NOMO-1 treated with DMSO at 0.1 percent for 48 hours (cell line): Measurements from ENCODE around the gene BRI3BP.
"Not testable (repeated sequence)": the region's sequence is repeated elsewhere in the genome, so short reads cannot be mapped to it uniquely, and the experiment has no call there.

Experiments
- DNase-seq: peaks from one replicate; lab custom pipeline; 2025; ENCODE audit not compliant: unreplicated experiment; lab: John Stamatoyannopoulos, UW

Gene BRI3BP

DNA sequence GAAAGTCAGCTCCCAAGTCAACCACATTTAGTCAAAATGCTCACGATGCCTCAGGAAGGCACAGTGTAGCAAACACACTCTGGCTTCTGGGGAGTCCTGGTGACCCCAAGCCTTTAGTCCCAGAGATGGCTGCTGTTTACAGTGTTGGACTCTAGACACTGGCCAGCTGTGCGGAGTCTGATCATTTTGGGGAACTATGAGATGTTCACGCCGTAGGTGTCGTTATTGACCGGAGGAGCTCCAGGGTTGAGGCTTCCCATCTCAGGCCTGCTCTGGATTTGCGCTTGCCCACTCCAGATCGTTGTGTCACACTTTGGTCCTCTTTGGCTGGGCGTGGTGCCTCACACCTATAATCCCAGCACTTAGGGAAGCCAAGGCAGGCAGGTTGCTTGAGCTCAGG, 27.7 kb downstream of the BRI3BP start:
- DNase-seq, result no peak

DNA sequence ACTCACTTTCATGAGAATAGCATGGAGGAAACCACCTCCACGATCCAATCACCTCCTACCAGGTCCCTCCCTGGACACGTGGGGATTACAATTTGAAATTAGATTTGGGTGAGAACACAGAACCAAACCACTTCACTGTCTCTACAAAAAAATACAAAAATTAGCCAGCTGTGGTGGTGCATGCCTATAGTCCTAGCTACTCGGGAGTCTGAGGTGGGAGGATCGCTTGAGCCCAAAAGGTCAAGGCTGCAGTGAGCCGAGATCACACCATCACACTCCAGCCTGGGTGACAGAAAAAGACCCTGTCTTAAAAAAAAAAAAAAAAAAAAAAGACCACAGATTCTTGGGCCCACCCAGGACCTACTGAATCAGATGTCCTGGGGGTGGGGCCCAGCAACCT, 28.3 kb downstream of the BRI3BP start:
- no peak for DNase-seq

GRCh38 chr12:125023065-125023464, 29.6 kb downstream of the BRI3BP start:
- DNase-seq, result no peak

DNA sequence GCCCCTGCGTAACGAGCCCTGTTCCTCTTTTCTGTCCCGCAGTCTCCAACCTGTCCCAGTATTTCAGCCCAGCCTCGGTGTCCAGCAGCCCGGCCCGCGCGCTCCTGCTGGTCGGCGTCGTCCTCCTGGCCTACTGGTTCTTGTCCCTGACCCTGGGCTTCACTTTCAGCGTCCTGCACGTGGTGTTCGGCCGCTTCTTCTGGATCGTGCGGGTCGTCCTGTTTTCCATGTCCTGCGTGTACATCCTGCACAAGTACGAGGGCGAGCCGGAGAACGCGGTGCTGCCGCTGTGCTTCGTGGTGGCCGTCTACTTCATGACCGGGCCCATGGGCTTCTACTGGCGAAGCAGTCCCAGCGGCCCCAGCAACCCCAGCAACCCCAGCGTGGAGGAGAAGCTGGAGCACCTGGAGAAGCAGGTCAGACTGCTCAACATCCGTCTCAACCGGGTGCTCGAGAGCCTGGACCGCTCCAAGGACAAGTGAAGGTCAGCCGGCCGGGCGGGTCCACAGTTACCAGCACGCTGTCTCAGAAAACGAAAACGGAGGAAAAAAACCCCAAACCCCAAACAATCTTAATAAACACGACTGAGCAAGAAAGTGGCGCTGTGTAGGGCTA, 31.6 kb downstream of the BRI3BP start:
- no peak for DNase-seq

DNA sequence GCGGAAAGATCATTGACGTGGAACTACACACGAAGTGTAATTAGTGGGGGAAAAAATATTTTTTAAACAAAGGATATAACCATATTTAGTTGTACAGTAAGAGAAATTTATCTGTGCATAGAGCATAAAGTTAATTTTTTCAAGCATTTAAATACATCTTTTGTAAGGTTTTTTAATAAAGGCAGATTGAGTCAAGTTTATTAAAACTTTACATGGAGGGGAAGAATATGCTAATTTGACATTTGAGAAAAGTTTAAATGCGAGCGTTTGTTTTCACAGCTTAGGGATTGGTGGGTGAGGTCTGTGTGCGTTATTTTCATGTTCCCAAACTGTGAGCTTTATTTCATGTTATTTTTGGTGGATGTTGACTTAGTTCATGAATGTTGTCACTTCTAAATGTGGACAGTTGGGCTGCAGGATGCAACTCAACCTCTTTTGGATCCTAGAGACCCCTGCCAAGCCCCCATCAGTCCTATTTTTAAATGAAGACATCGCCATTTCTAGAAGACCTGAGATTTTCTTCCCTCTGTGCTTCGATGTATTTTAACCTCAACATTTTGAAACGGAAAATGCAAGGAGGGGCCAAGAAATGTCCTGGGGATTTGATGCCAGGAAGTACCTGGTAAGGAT, 32.3 kb downstream of the BRI3BP start:
- no peak for DNase-seq

DNA sequence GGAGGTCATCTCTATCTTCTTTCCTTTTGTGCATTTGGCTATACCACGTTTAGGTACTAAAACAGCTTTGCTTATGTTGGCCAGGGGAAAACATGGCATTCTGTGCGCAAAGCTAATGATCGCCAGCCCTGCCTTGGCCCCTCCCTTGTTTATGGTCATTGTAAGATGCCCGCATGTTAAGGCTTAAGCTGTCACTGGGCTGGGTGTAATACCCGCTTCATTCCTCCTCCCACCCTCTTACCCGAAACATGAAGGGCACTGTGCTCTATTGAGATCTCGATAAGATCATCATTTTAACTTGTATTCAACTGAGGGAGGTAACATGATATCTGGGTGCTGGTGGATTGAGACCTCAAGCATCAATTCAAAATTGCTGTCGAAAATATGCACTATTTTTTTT, 34.7 kb downstream of the BRI3BP start:
- DNase-seq, result no peak

GRCh38 chr12:125029761-125030358, 36.4 kb downstream of the BRI3BP start:
- no peak for DNase-seq

GRCh38 chr12:125031471-125031870, 38.0 kb downstream of the BRI3BP start:
- not testable (repeated sequence) for DNase-seq

DNA sequence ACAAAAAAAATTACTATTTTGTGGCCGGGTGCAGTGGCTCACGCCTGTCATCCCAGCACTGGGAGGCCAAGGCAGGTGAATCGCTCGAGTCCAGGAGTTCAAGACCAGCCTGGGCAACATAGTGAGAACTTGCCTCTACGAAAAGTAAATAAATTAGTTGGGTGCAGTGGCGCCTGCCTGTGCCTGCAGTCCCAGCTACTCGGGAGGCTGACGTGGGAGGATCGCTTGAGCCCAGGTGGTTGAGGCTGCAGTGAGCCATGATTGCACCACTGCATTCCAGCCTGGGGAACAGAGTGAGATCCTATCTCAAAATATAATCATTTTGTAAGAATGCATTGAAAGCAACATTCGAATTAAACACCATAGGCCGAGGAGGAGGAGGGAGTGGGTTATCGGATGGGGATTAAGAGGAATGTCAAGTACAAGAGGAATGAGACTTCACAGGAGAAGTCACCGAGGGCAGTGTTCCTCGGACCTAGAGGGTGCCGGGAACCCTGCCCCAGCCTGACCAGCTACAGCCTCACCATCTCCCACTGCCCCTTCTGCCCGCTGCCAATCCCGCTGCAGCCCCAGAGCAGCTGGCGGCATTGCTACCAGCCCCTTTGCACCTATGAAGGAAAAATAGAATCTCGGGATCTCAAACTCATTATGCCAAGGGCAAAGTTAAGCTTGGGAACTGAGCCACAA, 39.2 kb downstream of the BRI3BP start:
- no peak for DNase-seq

DNA sequence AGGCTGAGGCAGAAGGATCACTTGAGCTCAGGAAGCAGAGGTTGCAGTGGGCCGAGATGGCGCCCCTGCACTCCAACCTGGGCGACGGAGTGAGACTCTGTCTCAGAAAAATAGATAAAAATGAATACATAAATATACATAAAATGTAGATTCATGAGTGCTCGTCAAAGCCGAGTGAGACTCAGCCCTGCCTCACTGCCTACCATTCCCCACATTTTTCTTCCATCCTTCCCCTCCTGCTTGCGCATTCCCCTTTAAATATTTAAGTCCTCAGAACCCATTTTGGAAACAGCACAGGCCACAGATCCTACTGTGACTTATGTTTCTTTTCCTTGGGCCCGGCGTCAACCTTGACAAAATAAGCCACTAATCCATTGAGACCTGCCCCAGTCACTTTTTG, 39.8 kb downstream of the BRI3BP start:
- no peak for DNase-seq

DNA sequence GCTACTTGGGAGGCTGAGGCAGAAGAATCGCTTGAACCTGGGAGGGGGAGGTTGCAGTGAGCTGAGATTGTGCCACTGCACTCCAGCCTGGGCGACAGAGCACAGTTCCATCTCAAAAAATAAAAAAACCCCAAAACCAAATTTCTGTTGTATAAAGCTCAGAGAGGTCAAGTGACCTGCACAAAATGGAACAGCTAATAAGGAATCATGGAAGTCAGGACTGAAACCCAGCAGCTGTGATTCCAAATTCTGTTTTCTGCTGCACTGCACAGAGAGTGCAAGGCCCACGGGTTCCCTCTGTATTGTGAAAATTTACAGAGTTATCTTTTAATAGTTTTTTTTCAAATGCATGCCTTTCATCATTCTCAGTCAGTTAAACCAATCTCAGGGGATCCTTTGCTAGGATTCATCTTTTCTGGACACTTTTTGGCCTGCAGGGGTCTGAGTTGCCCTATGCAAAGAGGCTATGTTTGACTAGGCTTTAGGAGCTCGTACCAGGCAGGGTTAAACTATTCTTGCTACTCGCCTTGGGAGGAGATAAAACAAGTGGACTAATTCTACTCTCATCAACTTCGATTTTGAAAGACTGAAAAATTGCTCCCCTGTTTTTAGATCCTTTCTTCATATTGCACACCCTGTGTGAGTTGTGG, 45.7 kb downstream of the BRI3BP start:
- DNase-seq, result no peak

DNA sequence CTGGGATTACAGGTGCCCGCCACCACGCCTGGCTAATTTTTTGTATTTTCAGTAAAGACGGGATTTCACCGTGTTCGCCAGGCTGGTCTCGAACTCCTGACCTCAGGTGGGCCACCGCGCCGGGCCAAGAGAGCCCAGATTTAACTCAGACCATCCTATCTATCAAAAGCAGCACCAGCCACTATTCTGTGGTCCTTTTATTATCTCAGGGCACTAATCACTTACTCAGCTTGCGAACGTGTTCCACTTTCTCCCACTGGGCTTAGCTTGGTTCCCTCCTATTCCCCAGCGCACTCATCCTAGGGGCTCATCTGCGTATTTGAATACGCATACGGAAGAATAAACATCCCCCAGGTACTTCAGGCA, 55.6 kb downstream of the BRI3BP start:
- DNase-seq, result no peak

DNA sequence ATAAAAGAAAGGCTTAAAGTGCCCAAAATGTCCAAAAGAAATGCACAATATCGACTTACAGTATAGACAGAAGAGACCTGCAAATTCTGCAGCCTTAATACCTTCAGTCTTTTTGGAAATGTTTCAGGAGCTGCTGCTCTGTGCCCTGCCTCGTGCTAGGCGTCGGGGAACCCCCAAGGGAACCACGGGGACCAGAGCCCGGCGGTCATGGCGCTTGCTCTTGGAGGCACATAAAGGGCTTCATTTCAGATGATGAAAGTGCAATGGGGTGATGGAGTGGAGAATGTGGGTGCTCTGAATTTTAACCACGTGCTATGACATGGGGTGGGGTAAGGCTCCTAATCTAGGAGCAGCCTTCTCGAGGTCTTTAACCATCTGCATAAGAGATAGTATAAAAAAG, 57.0 kb downstream of the BRI3BP start:
- no peak for DNase-seq

DNA sequence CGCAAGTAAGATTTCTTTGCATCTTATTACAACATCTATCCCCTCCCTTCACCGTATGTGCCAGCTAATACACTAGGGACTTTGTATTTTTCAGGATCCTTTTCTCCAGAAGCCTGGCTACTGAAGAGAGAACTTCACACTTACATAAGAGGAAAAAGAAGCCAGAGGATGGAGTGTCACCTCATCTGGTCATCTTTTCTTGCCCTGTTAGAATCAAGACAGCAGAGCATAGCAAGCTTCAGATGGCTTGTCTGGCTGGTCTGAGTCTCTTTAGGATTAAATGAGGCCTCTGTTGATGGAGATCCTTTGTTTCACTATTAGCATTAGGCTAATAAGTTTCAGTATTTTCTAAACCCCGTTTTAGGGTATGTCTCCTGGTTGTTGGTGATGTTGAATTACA, 57.4 kb downstream of the BRI3BP start:
- DNase-seq, result no peak

GRCh38 chr12:125053821-125054220, 60.4 kb downstream of the BRI3BP start:
- no peak for DNase-seq

- no peak for DNase-seq
Observed at GRCh38 chr12:125055591-125055990, 62.1 kb downstream of the BRI3BP start.

- DNase-seq, result no peak
Observed at GRCh38 chr12:125056306-125056705, 62.9 kb downstream of the BRI3BP start.

DNA sequence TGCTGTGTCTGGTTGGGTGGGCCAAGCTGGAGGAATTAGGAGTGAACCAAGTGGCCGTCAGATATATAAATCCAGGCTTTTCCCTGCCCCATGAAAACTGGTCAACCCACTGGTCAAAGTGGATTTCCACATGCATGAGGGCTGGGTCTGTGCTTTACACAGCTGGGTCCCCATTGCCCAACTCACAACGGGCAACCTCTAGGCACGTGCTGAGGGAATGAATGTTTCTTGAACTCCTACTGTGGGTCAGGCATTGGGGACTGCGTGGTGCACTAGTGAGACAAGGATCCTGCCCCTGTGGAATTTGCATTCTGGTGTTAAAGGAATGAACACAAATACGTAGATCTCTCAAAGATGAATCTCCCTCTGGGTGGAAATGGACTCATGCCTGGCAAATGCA, 64.3 kb downstream of the BRI3BP start:
- no peak for DNase-seq

DNA sequence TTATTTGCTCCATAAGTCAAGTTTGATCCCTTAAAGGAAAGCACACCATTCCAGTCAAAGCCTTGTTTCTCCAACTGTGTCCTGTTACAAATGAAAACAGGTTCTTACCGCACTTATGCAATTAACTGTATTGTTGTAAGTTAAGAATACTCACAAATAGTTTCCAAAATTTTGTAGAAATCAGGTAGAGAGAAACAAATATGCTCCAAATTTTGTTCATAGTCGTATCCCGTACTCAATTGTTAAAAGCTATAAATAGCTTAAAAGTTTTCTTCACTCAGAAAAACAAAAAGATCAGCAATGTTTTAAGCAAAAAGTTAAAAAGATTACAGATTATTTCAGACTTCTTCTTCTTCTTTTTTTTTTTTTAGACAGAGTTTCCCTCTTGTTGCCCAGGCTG, 67.8 kb downstream of the BRI3BP start:
- DNase-seq, result no peak

DNA sequence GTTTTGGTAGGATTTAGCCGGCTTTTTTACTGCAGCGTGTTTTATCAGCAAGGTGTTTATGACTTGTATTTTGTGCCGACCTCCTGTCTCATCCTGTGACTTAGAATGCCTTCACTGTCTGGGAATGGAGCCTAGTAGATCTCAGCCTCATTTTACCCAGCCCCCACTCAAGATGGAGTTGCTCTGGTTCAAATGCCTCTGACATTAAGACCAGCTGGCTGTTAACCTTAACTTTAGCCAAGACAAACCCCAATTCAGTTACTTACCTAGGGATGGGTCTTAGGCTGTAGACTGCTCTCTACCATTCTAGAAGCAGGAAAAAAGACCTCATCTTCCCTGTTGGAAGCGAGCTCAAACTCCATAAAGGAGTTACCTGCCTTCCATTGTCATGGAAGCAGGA, 70.1 kb downstream of the BRI3BP start:
- DNase-seq, result not testable (repeated sequence)

DNA sequence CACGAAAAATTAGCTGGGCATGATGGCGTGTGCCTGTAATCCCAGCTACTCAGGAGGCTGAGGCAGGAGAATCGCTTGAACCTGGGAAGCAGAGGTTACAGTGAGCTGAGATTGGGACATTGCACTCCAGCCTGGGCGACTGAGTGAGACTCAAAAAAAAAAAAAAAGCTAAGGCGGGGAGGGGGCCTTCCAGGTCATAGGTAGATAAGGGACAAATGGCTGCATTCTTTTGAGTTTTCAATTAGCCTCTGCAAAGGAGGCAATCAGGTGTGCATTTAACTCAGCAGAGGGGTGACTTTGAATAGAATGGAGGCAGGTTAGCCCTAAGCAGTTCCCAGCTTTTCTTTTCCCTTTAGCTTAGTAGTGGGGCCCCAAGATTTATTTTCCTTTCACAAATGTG, 71.0 kb downstream of the BRI3BP start:
- no peak for DNase-seq
